ENCODE results near the gene CYS1.

CYS1 gene

GRCh38 chr2:10054976-10055375 is 25.2 kb downstream of the CYS1 start:
- no peak for DNase-seq (ENCODE audit: low spot score)
- TF ChIP-seq, protein P1, sequence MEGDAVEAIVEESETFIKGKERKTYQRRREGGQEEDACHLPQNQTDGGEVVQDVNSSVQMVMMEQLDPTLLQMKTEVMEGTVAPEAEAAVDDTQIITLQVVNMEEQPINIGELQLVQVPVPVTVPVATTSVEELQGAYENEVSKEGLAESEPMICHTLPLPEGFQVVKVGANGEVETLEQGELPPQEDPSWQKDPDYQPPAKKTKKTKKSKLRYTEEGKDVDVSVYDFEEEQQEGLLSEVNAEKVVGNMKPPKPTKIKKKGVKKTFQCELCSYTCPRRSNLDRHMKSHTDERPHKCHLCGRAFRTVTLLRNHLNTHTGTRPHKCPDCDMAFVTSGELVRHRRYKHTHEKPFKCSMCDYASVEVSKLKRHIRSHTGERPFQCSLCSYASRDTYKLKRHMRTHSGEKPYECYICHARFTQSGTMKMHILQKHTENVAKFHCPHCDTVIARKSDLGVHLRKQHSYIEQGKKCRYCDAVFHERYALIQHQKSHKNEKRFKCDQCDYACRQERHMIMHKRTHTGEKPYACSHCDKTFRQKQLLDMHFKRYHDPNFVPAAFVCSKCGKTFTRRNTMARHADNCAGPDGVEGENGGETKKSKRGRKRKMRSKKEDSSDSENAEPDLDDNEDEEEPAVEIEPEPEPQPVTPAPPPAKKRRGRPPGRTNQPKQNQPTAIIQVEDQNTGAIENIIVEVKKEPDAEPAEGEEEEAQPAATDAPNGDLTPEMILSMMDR (IDR thresholded peaks at IDR 0.05; ENCODE audit: extremely low read depth, missing control alignments), result no peak

DNA sequence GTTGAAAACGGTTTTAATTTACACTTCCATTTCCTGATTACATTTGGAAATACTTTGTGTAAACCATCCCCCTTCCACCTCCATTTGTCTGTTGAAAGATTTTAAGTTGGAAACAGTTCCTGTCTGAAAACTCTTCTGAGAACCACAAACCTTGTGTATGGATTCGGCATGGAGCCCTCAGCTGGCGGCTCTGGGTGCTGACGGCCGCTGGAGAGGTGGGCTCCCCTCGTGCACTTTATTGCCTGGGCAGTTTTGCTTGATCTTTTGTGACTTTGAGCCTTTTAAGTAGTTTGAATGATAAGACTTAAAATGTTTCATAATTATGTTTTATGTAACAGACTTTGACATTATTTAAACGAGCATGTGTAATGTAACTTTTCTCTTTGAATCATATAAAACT is 25.8 kb downstream of the CYS1 start:
- TF ChIP-seq, protein P1 (IDR thresholded peaks at IDR 0.05; ENCODE audit: extremely low read depth, missing control alignments), result no peak
- DNase-seq (ENCODE audit: low spot score), result no peak

DNA sequence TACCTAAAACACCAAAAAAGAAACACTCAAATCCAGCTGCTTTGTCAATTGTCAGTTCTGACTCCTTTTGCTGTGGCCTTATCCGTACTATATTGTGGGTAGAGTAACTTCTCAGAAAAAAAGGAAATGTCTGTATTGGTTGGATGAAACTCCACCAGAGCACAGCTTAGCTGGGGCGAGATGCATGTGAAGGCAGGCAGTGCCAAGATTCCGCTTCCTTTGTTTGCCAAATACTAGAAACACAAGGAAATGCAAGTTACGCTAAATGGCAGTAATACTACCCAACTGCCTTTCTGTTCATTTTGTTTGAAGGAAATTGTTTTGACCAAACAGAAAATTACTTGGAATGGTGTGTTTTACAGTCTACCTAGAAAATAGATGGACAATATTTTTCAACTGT is 26.9 kb downstream of the CYS1 start:
- DNase-seq (ENCODE audit: low spot score), result no peak
- TF ChIP-seq, protein P1 (IDR thresholded peaks at IDR 0.05; ENCODE audit: extremely low read depth, missing control alignments), result no peak

DNA sequence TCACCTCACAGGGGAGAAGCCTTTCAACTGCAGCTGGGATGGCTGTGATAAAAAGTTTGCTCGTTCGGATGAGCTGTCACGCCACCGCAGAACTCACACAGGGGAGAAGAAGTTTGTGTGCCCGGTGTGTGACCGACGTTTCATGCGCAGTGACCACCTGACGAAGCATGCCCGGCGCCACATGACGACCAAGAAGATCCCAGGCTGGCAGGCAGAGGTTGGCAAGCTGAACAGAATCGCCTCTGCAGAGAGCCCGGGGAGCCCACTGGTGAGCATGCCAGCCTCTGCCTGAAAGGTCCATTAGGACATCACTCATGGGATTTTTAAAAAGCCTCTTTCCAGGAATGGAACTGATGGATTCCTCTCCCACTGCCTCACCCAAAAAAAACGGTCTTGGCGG is 28.0 kb downstream of the CYS1 start:
- no peak for DNase-seq (ENCODE audit: low spot score)
- TF ChIP-seq, protein P1 (IDR thresholded peaks at IDR 0.05; ENCODE audit: extremely low read depth, missing control alignments), result no peak

DNA sequence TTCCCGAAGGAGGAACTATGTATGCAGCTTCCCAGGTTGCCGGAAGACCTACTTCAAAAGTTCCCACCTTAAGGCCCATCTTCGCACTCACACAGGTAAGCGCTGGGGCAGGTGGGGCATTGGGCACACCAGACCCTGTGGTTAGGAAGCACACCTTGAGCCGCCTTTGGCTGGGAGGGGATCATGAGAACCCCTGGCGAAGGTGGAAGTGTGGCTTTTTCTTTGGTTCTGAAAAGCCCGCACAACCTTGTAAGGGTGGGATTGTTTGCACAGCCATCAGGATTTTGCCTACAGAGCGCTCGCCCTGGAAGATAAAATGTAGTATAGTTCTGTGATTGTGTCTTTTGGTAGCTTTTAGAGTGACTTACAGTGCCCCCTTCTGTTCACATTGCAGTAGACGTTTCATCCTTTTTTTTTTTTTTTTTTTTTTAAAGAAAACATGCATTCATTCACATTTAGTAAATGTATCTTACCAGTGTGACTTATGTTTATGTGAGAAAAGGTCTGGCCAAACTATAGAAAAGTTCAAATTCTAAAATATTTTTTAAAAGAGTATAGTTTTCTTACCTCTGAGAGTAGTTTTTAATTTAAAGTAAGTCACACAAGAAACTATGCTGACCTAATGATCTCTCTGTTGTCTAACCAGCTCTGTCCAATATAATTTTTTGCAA is 31.6 kb downstream of the CYS1 start:
- DNase-seq (ENCODE audit: low spot score), result peak; percentile 69
- TF ChIP-seq, protein P1 (IDR thresholded peaks at IDR 0.05; ENCODE audit: extremely low read depth, missing control alignments), result peak; percentile 16

DNA sequence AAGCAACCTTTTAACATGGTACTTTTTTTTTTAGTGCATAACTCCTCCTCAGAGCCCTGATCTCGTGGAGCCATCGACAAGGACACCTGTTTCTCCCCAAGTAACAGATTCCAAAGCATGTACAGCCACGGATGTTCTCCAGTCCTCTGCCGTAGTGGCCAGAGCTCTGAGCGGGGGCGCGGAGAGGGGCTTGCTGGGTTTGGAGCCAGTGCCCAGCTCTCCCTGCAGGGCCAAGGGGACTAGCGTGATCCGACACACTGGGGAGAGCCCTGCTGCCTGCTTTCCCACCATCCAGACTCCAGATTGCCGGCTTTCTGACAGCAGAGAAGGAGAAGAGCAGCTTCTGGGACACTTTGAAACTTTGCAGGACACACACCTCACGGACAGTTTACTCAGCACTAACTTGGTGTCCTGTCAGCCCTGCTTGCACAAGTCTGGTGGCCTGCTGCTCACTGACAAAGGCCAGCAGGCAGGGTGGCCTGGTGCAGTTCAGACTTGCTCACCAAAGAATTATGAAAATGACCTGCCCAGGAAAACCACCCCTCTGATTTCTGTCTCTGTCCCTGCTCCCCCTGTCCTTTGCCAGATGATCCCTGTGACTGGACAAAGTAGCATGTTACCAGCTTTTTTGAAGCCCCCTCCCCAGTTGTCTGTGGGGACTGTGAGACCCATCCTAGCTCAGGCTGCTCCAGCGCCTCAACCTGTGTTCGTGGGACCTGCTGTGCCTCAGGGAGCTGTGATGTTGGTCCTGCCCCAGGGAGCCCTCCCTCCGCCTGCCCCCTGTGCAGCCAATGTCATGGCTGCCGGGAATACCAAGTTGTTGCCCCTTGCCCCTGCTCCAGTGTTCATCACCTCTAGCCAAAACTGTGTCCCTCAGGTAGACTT is 32.4 kb downstream of the CYS1 start:
- no peak for DNase-seq (ENCODE audit: low spot score)
- TF ChIP-seq, protein P1 (IDR thresholded peaks at IDR 0.05; ENCODE audit: extremely low read depth, missing control alignments), result no peak

- TF ChIP-seq, protein P1 (IDR thresholded peaks at IDR 0.05; ENCODE audit: extremely low read depth, missing control alignments), result no peak
Observed at GRCh38 chr2:10046931-10047330, 33.3 kb downstream of the CYS1 start.

More at GRCh38 chr2:10046931-10047330, 33.3 kb downstream of the CYS1 start:
- no peak for DNase-seq (ENCODE audit: low spot score)
